GM12864 (cell line): ENCODE data around the gene GPR132.

Experiments
- DNase-seq: peaks from one replicate; pipeline ENCODE4 v3.0.0-alpha.2; 2011; ENCODE audit warnings: low read depth
- H3K4me3 ChIP-seq: 2 replicates; pipeline ENCODE4 v1.5.1; 2011; ENCODE audit warnings: mild to moderate bottlenecking, low read depth, low read length, control low read depth
- CTCF ChIP-seq: IDR thresholded peaks from 2 replicates; pipeline ENCODE4 v1.5.1; 2011; ENCODE audit warnings: low read depth, mild to moderate bottlenecking, moderate library complexity, low read length, control low read depth, inconsistent platforms; ENCODE audit errors: missing control alignments

GPR132 gene

DNA sequence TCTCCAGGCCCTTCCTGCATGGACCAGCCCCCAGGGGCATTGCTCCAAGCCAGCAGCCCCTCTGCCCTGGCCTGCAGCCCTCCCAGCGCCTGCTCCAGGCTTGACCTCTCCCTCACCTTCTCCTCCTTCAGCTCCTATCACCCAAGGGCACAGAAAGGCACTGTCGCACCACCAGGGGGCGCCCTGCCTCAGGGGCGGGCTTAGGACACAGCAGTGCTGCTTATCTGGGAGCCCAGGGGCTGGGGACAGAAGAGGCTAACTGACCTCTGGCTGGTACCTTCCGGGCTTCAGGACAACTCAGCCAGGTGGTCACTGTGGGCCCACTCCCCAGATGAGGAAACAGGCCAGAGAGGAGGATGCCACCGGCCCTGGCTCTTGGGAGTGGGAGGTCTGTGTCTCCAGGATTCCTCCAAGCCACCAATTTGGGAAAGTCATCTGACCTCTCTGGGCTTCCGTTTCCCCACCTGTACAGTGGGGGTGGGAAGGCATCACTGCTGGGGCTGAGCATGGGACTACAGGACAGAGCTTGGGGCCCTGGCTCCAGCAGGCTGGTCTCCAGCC, 25.3 kb upstream of the GPR132 start:
- DNase-seq, result peak; percentile 44
- TF ChIP-seq CTCF, result peak; percentile 96
- no peak overlapping the region for H3K4me3 ChIP-seq

GRCh38 chr14:105089746-105090492, 24.7 kb upstream of the GPR132 start:
- no peak for TF ChIP-seq CTCF
- no peak overlapping the region for H3K4me3 ChIP-seq
- DNase-seq, result no peak

DNA sequence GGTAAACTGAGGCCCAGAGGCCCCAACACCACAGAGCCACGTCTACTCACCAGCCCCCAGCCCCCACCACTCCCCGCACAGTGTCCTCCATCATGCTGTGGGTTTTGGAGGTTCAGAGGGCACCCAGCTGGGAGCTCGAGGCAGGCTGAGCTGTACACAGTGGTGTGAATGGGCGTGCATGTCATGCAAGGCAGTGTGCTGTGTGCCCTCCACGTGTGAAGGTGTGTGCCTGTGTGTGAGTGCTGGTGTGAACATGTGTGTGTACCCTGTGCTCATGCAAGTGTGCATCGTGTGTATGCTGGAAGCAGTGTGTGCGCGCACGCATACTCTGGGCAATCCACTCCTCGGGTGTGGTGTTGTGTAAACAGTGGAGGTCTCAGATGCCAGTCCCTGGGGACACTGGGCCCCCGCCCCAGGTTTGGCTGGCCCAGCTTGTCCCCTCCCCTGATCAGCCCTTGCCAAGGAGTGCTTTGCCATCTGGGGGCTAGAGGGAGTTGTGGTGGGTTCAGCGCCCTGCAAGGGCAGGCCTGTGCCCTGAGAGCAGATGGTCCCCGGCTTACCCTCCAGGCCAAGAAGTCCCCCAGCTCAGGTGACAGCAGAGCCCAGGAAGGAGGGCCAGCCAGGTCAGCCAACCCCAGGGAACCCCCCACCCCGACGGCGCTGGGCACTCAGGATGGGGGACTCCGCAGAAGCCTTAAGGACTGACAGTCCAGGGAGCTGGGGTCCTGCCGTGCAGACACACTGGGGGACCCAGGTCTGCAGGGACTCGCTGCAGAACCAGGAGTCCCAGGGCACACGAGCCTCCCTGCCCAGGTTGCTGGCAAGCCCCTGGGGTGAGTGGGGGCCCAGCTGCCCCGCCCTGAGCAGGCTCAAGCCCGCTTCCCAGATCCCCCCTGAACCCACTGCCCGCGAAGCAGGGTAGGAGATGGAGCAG, 23.8 kb upstream of the GPR132 start:
- no peak for TF ChIP-seq CTCF
- DNase-seq, result no peak
- no peak overlapping the region for H3K4me3 ChIP-seq

- no peak for TF ChIP-seq CTCF
- no peak for DNase-seq
- H3K4me3 ChIP-seq, result no peak overlapping the region
Observed at GRCh38 chr14:105087963-105088811, 23.0 kb upstream of the GPR132 start.

DNA sequence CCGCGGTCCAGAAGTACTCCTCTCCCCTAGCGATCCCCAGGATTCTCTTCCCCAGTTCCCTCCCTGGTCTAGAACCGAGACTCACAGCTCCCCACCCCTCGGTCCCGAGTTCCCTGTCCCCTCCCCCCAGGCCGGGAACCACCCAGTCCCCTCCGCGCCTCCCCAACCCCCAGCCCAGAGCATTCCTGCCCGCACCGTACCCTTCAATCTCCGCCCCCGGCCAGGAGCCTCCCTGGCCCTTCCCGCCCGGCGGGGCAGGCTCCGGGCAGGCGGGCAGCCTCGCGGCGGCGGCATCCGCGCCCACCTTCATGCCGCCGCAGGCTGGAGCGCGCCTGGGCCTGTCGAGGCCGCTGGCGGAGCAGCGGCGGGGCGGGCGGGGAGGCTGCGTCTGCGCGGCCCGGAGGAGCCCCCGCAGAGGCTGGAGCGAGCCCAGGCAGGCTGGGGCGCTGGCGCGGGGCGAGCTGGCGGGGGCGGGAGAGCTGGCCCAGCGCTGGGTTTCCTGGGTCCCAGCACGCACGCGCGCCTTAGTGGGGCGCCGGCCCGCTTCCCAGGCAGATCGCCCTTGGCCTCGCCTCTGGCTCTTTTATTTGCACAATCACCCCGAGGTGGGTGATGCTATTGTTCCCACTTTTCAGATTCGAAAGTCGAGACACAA, 22.2 kb upstream of the GPR132 start:
- H3K4me3 ChIP-seq, result peak overlapping the region; percentile 62
- TF ChIP-seq CTCF, result no peak
- DNase-seq, result no peak

GRCh38 chr14:105086833-105087307, 21.6 kb upstream of the GPR132 start:
- DNase-seq, result no peak
- H3K4me3 ChIP-seq, result peak overlapping the region; percentile 62
- peak; percentile 75 for TF ChIP-seq CTCF
